H1 (cell line): ENCODE measurements around the gene DCUN1D2. TPM values are rescaled to one million over a fixed set of nuclear protein-coding genes. Genes with fewer than 3 reads are reported as not detected.

Source experiments
- RNF2 ChIP-seq: fragments of 200-900, 300-1000 bp; sonication (generic); IDR thresholded peaks from 2 replicates; pipeline ENCODE4 v1.7.1; 2016; ENCODE audit warnings: borderline replicate concordance, low read depth, mild to moderate bottlenecking, antibody characterized with exemption, low read length; ENCODE audit not compliant: poor library complexity, severe bottlenecking; ENCODE audit errors: missing control alignments
- polyA plus RNA-seq, 7 experiments: library from polyadenylated mRNA; depleted of rRNA in 3 of 7; stranded (reverse) in 5 of 7; unstranded in 2 of 7; fragments of >200 nt in 5 of 7; fragments of 200-250 nt in 2 of 7; gene quantifications; 1 replicate in 5 of 7; 2 replicates in 1 of 7; 4 replicates in 1 of 7; pipeline versions ENCODE4 v1.2.1 to v1.2.3, GENCODE V29; 2011 to 2013; ENCODE audit warnings: missing spikeins in 2 of 7, mixed read lengths in 2 of 7
- total RNA-seq: library from RNA; stranded (reverse); fragmentation: NEBNext Ultra II Directional; extraction: Animal tissue kit (Norgen Biotek cat#: 25700); gene quantifications from 2 replicates; pipeline ENCODE4 v1.2.1, GENCODE V29; 2021

Gene DCUN1D2
- total and polyA plus RNA-seq, 2 of the 8 experiments (the other 6 are each of a cell fraction or from before 2014, with no cell fraction given): 19.5 to 35.3 TPM

DNA sequence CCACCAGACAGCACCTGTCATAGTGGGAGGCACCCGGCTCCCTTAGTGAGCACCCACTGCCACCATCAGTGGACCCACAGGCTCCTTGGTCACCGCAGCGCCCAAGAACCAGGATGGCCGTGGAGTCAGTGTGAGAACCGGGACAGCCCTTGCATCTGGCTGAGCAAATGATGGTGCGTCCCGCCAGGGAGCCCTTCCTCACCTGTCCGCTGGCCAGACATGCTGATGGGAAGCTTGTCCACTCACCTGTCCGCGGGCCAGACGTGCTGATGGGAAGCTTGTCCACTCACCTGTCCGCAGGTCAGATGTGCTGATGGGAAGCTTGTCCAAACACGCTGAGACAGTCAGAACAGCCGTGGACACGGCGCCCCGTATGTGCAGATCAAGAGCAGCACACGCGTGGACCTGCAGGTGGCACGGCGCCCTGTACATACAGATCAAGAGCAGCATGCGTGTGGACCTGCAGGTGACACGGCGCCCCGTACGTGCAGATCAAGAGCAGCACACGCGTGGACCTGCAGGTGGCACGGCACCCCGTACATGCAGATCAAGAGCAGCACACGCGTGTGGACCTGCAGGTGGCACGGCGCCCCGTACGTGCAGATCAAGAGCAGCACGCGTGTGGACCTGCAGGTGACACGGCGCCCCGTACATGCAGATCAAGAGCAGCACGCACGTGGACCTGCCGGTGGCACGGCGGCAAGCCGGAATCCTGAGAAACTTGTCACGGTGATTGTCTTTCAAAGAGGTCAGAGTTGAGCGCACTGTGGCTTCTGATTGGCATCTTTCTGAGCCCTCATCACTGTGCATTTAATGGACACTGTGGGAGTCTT, 40.7 kb upstream of the DCUN1D2 start (continued):
- TF ChIP-seq RNF2: no peak
- TF ChIP-seq, all 59 proteins: peak for 0
